Stimulated activated CD8-positive, alpha-beta memory T cell treated with anti-CD3 and anti-CD28 coated beads, Interleukin-4, amount 100 ng/mL, for 1 hour (primary cell): ENCODE data around the gene ACE.

Experiments
- DNase-seq, 2 donors: peaks; one replicate each; pipeline ENCODE4 v3.0.0-alpha.2; 2020; ENCODE audit warnings: low read depth in 2 of 2, low spot score in 1 of 2

ACE gene

GRCh38 chr17:63490858-63491400 is 14.1 kb downstream of the ACE start:
- DNase-seq: no peak

DNA sequence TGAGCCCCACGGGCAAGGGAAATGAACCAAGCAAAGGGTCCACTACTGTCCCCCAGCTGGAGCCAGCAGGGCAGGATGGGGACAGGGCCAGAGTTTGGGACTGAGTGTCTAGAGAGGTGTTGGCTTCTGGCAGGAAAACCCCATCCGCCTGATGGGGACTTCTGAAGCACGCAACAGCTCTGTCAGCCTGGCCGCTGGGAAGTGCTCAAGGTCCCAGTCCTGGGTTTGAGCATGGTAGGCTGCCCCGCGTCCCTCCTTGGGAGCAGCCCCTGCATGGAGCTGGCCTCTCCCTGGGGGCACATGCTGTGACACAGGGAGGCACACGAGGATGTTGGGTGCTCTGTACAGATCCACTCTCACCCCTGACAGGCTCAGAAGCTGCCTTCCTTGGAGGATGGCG is 14.6 kb downstream of the ACE start:
- DNase-seq: no peak

DNA sequence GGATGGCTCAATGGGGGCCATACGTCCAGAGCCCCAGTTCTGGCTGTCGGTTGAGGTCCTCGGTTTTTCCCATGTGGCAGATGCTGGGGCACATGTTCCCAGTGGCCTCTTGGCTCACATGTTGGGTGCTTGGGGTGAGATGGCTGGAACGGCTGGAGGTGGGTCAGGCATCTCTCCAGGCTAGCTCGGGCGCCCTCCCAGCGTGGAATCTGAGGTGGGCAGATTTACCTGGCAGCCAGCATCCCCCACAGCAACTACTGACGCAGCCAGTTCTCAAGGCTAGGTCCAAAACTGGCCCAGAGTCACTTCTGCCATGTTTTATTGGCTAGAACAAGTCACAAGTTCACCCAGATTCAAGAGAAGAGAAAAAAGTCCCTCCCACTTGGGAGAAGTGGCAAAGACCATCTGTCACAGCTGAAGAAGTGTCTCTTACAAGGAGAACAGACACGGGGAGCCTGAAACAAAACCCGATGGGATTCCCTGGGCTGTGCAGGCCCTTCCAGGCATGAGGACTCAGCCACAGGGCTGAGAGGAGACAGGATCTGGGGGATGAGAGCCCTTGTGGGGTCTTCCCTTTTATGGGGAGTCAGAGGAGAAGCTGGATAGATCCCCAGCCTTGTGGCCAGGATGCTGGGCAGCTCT is 15.2 kb downstream of the ACE start:
- no peak for DNase-seq

GRCh38 chr17:63492940-63493339 is 16.1 kb downstream of the ACE start:
- no peak for DNase-seq

DNA sequence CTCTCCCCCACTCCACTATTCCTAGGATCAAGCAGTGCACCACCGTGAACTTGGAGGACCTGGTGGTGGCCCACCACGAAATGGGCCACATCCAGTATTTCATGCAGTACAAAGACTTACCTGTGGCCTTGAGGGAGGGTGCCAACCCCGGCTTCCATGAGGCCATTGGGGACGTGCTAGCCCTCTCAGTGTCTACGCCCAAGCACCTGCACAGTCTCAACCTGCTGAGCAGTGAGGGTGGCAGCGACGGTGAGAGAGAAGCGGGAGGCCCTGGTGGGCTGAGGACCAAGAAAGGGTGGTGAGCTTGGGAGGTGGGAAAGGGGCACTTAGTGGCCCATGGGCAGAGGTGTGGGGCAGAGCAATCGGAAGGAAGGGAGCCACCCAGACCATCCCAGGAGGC is 16.6 kb downstream of the ACE start:
- DNase-seq: no peak

- no peak for DNase-seq
Measured at GRCh38 chr17:63494300-63494928, 17.6 kb downstream of the ACE start.

DNA sequence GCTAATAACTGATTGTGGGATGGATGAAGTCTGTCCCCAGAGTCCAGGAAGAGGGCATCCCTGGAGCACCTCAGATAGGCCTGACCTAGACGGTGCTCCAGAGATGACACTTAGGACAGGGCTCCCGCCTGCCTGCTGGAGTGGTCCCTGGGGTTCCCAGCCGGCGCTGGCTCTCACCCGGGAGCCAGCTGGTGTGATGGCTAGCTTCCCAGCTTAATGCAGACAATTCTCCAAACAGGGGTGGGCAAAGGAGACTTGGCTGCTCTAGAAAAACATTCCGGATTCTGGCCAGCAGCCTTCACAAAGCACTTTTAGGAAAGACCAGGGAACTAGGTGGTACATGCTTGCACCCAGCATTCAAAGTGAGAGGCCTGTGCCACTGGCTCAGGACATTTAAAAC is 18.6 kb downstream of the ACE start:
- DNase-seq: no peak

GRCh38 chr17:63496177-63496576 is 19.3 kb downstream of the ACE start:
- DNase-seq: no peak

- DNase-seq: no peak
Measured at GRCh38 chr17:63496663-63497400, 20.0 kb downstream of the ACE start.

GRCh38 chr17:63497708-63498483 is 21.0 kb downstream of the ACE start:
- no peak for DNase-seq

DNA sequence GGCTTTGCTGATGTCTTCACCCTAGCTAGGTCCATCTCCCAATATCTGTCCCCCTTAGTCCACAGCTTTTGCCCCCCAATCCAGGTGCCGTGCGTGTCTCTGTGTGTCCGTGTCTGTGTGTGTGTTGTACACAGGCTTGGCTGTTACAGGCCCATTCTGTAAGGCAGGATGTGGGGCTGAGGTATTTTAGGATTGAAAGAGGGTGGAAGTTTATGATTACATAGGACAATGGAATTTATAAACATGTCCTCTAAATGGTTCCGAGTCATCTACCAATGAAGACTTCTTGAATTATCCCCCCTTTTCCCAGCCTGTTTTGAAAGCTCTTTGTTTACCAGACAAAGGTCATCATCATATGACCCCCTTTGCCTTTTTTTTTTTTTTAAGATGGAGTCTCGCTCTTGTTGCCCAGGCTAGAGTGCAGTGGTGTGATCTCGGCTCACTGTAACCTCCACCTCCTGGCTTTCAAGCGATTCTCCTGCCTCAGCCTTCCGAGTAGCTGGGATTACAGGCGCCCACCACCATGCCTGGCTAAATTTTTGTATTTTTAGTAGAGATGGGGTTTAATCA is 21.9 kb downstream of the ACE start:
- no peak for DNase-seq

- no peak for DNase-seq
Measured at GRCh38 chr17:63500543-63501390, 23.9 kb downstream of the ACE start.

DNA sequence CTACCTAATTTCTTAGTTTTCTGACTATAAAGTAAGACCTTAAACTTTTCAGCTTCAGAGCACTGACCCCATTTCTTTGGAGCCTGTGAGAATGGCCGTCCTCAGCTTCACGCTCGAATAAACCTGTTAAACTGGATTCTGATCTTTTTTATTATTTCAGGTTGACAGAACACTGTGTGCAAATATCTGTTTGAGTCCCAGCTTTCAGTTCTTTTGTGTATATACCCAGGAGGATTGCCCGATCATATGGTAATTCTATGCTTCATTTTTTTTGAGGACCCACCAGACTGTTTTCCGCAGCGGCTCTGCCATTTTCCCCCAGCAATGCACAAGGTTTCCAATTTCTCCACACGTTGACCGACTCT is 26.5 kb downstream of the ACE start:
- DNase-seq: no peak

- DNase-seq: no peak
Measured at GRCh38 chr17:63504261-63504660, 27.4 kb downstream of the ACE start.

- DNase-seq: no peak
Measured at GRCh38 chr17:63505341-63505740, 28.5 kb downstream of the ACE start.

GRCh38 chr17:63506627-63507026 is 29.8 kb downstream of the ACE start:
- no peak for DNase-seq

GRCh38 chr17:63511331-63511730 is 34.5 kb downstream of the ACE start:
- DNase-seq: no peak

GRCh38 chr17:63512388-63512787 is 35.5 kb downstream of the ACE start:
- no peak for DNase-seq

DNA sequence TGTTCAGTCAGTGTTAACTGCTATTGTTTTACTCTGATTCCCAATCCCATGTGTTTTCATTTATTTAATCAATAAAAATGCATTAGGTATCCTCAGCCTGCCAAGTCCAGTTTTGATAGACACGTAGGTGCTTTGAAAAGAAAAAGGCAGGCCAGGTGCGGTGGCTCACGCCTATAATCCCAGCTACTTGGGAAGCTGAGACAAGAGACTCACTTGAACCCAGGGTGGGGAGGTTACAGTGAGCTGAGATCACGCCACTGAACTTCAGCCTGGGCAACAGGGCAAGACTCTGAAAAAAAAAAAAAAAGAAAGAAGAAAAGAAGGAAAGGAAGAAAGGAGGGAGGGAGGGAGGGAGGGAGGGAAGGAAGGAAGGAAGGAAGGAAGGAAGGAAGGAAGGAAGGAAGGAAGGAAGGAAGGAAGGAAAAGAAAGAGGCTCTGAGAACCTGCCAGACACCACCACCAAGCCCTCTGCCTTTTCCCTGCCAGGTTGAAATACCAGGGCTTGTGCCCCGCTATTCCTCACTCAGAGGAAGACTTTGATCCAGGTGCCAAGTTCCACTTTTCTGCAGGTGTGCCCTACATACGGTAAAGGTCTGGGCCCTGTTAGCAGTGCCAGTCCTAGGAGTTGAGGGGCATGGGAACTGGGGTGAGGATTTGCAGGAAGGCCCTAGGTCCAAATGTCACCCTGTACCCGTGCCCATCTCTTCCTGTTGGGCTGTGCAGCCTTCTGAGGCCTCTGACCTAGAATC is 36.2 kb downstream of the ACE start:
- no peak for DNase-seq

GRCh38 chr17:63514477-63514876 is 37.6 kb downstream of the ACE start:
- DNase-seq: no peak
